ENCODE measurements around the gene TDRD12. TPM values are rescaled to one million over a fixed set of nuclear protein-coding genes. Genes with fewer than 3 reads are reported as not detected.

TDRD12 gene
- total RNA-seq, 1 experiment from 2014 or later = 0.33 TPM

- Histone ChIP-seq H2AFZ (no peak overlapping the region), H3K27ac (no peak overlapping the region), H3K27me3 (ENCODE audit: insufficient read depth, low read depth) (no peaks in the 10 kb centered on the region), H3K4me1 (replicated peaks; ENCODE audit: insufficient read depth) (no peaks in the 10 kb centered on the region), H3K9me3 (ENCODE audit: insufficient read depth, low read depth) (no peaks in the 10 kb centered on the region), H3K36me3 (ENCODE audit: low read depth) (no peaks in the 10 kb centered on the region), H3K9me2 (ENCODE audit: insufficient read depth) (no peaks in the 10 kb centered on the region), H3K79me2 (ENCODE audit: low read depth) (no peaks in the 10 kb centered on the region), H3K4me2 (no peak overlapping the region), H3F3A (ENCODE audit: insufficient read depth, low read depth) (no peaks in the 10 kb centered on the region), H3K4me3 (no peak overlapping the region), H4K20me1 (ENCODE audit: insufficient read depth) (no peaks in the 10 kb centered on the region)
- intact Hi-C loops (cut with micrococcal nuclease; ENCODE audit: unreplicated experiment) = no loop called here
- BruUV-seq (replicated peaks) = no TSS peak
- no peak for DNase-seq
- CTCF ChIA-PET = no interaction called here
- POLR2A ChIA-PET (ENCODE audit: unreplicated experiment) = no interaction called here
- TF ChIP-seq CTCF (conservative IDR thresholded peaks at IDR 0.05) (no peak), EZH2 (IDR thresholded peaks at IDR 0.05; ENCODE audit: low read depth) (no peak)
Observed at GRCh38 chr19:32874605-32875004, 155.0 kb downstream of the TDRD12 start.

GRCh38 chr19:32875428-32875827, 155.9 kb downstream of the TDRD12 start:
- Histone ChIP-seq H3F3A (ENCODE audit: insufficient read depth, low read depth) (no peaks in the 10 kb centered on the region), H4K20me1 (ENCODE audit: insufficient read depth) (no peaks in the 10 kb centered on the region), H3K36me3 (ENCODE audit: low read depth) (no peaks in the 10 kb centered on the region), H3K4me3 (no peak overlapping the region), H3K9me3 (ENCODE audit: insufficient read depth, low read depth) (no peaks in the 10 kb centered on the region), H3K9me2 (ENCODE audit: insufficient read depth) (no peaks in the 10 kb centered on the region), H3K4me2 (no peak overlapping the region), H3K27me3 (ENCODE audit: insufficient read depth, low read depth) (no peaks in the 10 kb centered on the region), H2AFZ (no peak overlapping the region), H3K27ac (no peak overlapping the region), H3K4me1 (replicated peaks; ENCODE audit: insufficient read depth) (no peaks in the 10 kb centered on the region), H3K79me2 (ENCODE audit: low read depth) (no peaks in the 10 kb centered on the region)
- TF ChIP-seq CTCF (conservative IDR thresholded peaks at IDR 0.05) (no peak), EZH2 (IDR thresholded peaks at IDR 0.05; ENCODE audit: low read depth) (no peak)
- CTCF ChIA-PET = no interaction called here
- no peak for DNase-seq
- POLR2A ChIA-PET (ENCODE audit: unreplicated experiment) = no interaction called here
- no TSS peak for BruUV-seq (replicated peaks)
- intact Hi-C loops (cut with micrococcal nuclease; ENCODE audit: unreplicated experiment) = no loop called here

GRCh38 chr19:32876236-32876918, 156.8 kb downstream of the TDRD12 start:
- peak in 1 of 2 experiments; percentile 17 for DNase-seq
- ChIA-PET POLR2A (ENCODE audit: unreplicated experiment) (no interaction called here), CTCF (no interaction called here)
- no peaks in the 10 kb centered on the region for H3K27me3 ChIP-seq (ENCODE audit: insufficient read depth, low read depth)
- no peaks in the 10 kb centered on the region for H3K79me2 ChIP-seq (ENCODE audit: low read depth)
- TF ChIP-seq EZH2 (IDR thresholded peaks at IDR 0.05; ENCODE audit: low read depth) (no peak), CTCF (conservative IDR thresholded peaks at IDR 0.05) (no peak)
- no peaks in the 10 kb centered on the region for H3K4me1 ChIP-seq (replicated peaks; ENCODE audit: insufficient read depth)
- no peak overlapping the region for H3K4me2 ChIP-seq
- H3K36me3 ChIP-seq (ENCODE audit: low read depth) = no peaks in the 10 kb centered on the region
- BruUV-seq (replicated peaks) = no TSS peak
- H3K27ac ChIP-seq = no peak overlapping the region
- H4K20me1 ChIP-seq (ENCODE audit: insufficient read depth) = no peaks in the 10 kb centered on the region
- H3K9me3 ChIP-seq (ENCODE audit: insufficient read depth, low read depth) = no peaks in the 10 kb centered on the region
- H3K4me3 ChIP-seq = no peak overlapping the region
- H3F3A ChIP-seq (ENCODE audit: insufficient read depth, low read depth) = no peaks in the 10 kb centered on the region
- no peak overlapping the region for H2AFZ ChIP-seq
- H3K9me2 ChIP-seq (ENCODE audit: insufficient read depth) = no peaks in the 10 kb centered on the region
- intact Hi-C loops (cut with micrococcal nuclease; ENCODE audit: unreplicated experiment) = no loop called here

Data from PC-9 (cell line).